Measurements from ENCODE around the gene ASNSD1. TPM values are rescaled to one million over a fixed set of nuclear protein-coding genes. Genes with fewer than 3 reads are reported as not detected.
A peak's percentile ranks its signal among the peaks of the same experiment; 100 is the strongest.
"Not testable (repeated sequence)": the region's sequence is repeated elsewhere in the genome, so short reads cannot be mapped to it uniquely, and the experiment has no call there.

Gene ASNSD1
- total RNA-seq, 1 experiment from 2014 or later: 48.1 TPM

- DNase-seq (ENCODE audit: low read depth): peak; percentile 80
These were observed 24.4 kb downstream of the ASNSD1 start for GRCh38 chr2:189685540-189686229.

GRCh38 chr2:189687796-189688195, 26.5 kb downstream of the ASNSD1 start:
- DNase-seq (ENCODE audit: low read depth): not testable (repeated sequence)

GRCh38 chr2:189696223-189696622, 35.0 kb downstream of the ASNSD1 start:
- DNase-seq (ENCODE audit: low read depth): no peak

- DNase-seq (ENCODE audit: low read depth): peak; percentile 61
These were observed 37.0 kb downstream of the ASNSD1 start for GRCh38 chr2:189698020-189698887.

GRCh38 chr2:189700681-189701080, 39.4 kb downstream of the ASNSD1 start:
- no peak for DNase-seq (ENCODE audit: low read depth)

- peak; percentile 5 for DNase-seq (ENCODE audit: low read depth)
These were observed 40.8 kb downstream of the ASNSD1 start for GRCh38 chr2:189702071-189702470.

GRCh38 chr2:189709501-189710221, 48.4 kb downstream of the ASNSD1 start:
- no peak for DNase-seq (ENCODE audit: low read depth)

- not testable (repeated sequence) for DNase-seq (ENCODE audit: low read depth)
These were observed 56.3 kb downstream of the ASNSD1 start for GRCh38 chr2:189717593-189717992.

- no peak for DNase-seq (ENCODE audit: low read depth)
These were observed 58.3 kb downstream of the ASNSD1 start for GRCh38 chr2:189719571-189719970.

Other genes with a start within 250 kb of the ASNSD1 start
- gene WDR75, start 220.0 kb upstream of the ASNSD1 start, total RNA-seq (2014; rRNA removed; shearing (Covaris generic)): 32.0 and 36.9 TPM in 2 replicates
- gene SLC40A1, start 80.7 kb upstream of the ASNSD1 start, total RNA-seq (2014; rRNA removed; shearing (Covaris generic)): 0.39 and 0.76 TPM in 2 replicates
- gene ANKAR, start 13.2 kb downstream of the ASNSD1 start, total RNA-seq (2014; rRNA removed; shearing (Covaris generic)): 2.2 and 3.5 TPM in 2 replicates
- gene OSGEPL1, start 101.3 kb downstream of the ASNSD1 start, total RNA-seq (2014; rRNA removed; shearing (Covaris generic)): 6.2 and 13.4 TPM in 2 replicates
- 76.3 and 81.1 TPM in 2 replicates for gene ORMDL1, start 122.9 kb downstream of the ASNSD1 start, total RNA-seq (2014; rRNA removed; shearing (Covaris generic))
- gene PMS1, start 123.0 kb downstream of the ASNSD1 start, total RNA-seq (2014; rRNA removed; shearing (Covaris generic)): 17.5 and 22.8 TPM in 2 replicates